GM19328 (cell line): ENCODE results near the gene IQCH.

Experiments used
- ATAC-seq: cut with Tn5 transposase; IDR thresholded peaks from one replicate; pipeline ENCODE4 v1.9.1; 2021; ENCODE audit warnings: mild to moderate bottlenecking, moderate library complexity; ENCODE audit not compliant: unreplicated experiment

IQCH gene

GRCh38 chr15:67481680-67482079, 227.1 kb downstream of the IQCH start:
- ATAC-seq: no peak

- no peak for ATAC-seq
Observed at GRCh38 chr15:67495585-67495984, 241.0 kb downstream of the IQCH start.

- no peak for ATAC-seq
Observed at GRCh38 chr15:67501177-67501835, 246.7 kb downstream of the IQCH start.

GRCh38 chr15:67501836-67502461, 247.4 kb downstream of the IQCH start:
- ATAC-seq: no peak

GRCh38 chr15:67504056-67504455, 249.5 kb downstream of the IQCH start:
- ATAC-seq: no peak

GRCh38 chr15:67504796-67505195, 250.2 kb downstream of the IQCH start:
- ATAC-seq: no peak

GRCh38 chr15:67505675-67506572, 251.3 kb downstream of the IQCH start:
- no peak for ATAC-seq

- ATAC-seq: no peak
Observed at GRCh38 chr15:67506775-67507747, 252.5 kb downstream of the IQCH start.

- ATAC-seq: no peak
Observed at GRCh38 chr15:67508407-67508806, 253.8 kb downstream of the IQCH start.

GRCh38 chr15:67509918-67510317, 255.3 kb downstream of the IQCH start:
- no peak for ATAC-seq

- no peak for ATAC-seq
Observed at GRCh38 chr15:67510597-67511190, 256.1 kb downstream of the IQCH start.

- ATAC-seq: no peak
Observed at GRCh38 chr15:67511606-67512005, 257.0 kb downstream of the IQCH start.

- ATAC-seq: no peak
Observed at GRCh38 chr15:67512140-67512539, 257.6 kb downstream of the IQCH start.

GRCh38 chr15:67512933-67513714, 258.5 kb downstream of the IQCH start:
- no peak for ATAC-seq

GRCh38 chr15:67515090-67515489, 260.5 kb downstream of the IQCH start:
- ATAC-seq: no peak

GRCh38 chr15:67515557-67515956, 261.0 kb downstream of the IQCH start:
- ATAC-seq: no peak

- no peak for ATAC-seq
Observed at GRCh38 chr15:67520321-67521028, 265.9 kb downstream of the IQCH start.

GRCh38 chr15:67521029-67521782, 266.6 kb downstream of the IQCH start, which contains the start of gene C15orf61:
C15orf61 (plus strand) TSS chr15:67521131; CDS start chr15:67521249, 118 bp downstream.
- peak; percentile 78 for ATAC-seq
